OCI-LY7 (cell line): ENCODE measurements around the gene ANKFN1.

Experiments
- EZH2phosphoT487 ChIP-seq: fragments of 200-600 bp; sonication (generic); IDR thresholded peaks from 2 replicates; pipeline ENCODE4 v1.6.1; 2018; ENCODE audit warnings: low read depth, borderline replicate concordance, mild to moderate bottlenecking, mixed run types, antibody characterized with exemption, low read length, moderate library complexity, mixed read lengths
- TF ChIP-seq, protein P1 (sequence below): fragments of 200-600 bp; sonication (generic); conservative IDR thresholded peaks from 2 replicates; pipeline ENCODE4 v1.5.1; 2014; ENCODE audit warnings: mild to moderate bottlenecking, antibody characterized with exemption, low read length, moderate library complexity, mixed read lengths

- TF ChIP-seq, protein P1, sequence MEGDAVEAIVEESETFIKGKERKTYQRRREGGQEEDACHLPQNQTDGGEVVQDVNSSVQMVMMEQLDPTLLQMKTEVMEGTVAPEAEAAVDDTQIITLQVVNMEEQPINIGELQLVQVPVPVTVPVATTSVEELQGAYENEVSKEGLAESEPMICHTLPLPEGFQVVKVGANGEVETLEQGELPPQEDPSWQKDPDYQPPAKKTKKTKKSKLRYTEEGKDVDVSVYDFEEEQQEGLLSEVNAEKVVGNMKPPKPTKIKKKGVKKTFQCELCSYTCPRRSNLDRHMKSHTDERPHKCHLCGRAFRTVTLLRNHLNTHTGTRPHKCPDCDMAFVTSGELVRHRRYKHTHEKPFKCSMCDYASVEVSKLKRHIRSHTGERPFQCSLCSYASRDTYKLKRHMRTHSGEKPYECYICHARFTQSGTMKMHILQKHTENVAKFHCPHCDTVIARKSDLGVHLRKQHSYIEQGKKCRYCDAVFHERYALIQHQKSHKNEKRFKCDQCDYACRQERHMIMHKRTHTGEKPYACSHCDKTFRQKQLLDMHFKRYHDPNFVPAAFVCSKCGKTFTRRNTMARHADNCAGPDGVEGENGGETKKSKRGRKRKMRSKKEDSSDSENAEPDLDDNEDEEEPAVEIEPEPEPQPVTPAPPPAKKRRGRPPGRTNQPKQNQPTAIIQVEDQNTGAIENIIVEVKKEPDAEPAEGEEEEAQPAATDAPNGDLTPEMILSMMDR, result no peak
- no peak for TF ChIP-seq EZH2phosphoT487
These were observed 387.6 kb downstream of the ANKFN1 start for GRCh38 chr17:56540836-56541235.
